ENCODE measurements around the gene ENTPD6.

- TF ChIP-seq GATA3 (IDR thresholded peaks at IDR 0.05; ENCODE audit: low read depth, low read length) (no peak), GATA2 (IDR thresholded peaks at IDR 0.05; ENCODE audit: low read depth, low read length) (peak; percentile 83)
These were observed 50.9 kb downstream of the ENTPD6 start for GRCh38 chr20:25246182-25246999.
